Suprapubic skin (tissue), 3 donors: ENCODE results near the gene ZNF358.

Experiments used
- POLR2A ChIP-seq, 2 donors: fragments of 450-650 bp; IDR thresholded peaks; one replicate each; pipeline ENCODE4 v1.6.1; 2017; ENCODE audit warnings: antibody characterized with exemption in 2 of 2, mild to moderate bottlenecking in 2 of 2, moderate library complexity in 2 of 2
- TF ChIP-seq, protein P1 (sequence below), 2 donors: fragments of 200-600 bp in 1 of 2; fragments of 450-650 bp in 1 of 2; sonication (generic) in 1 of 2; IDR thresholded peaks; one replicate each; pipeline ENCODE4 v1.5.1; 2016 to 2019; ENCODE audit warnings: antibody characterized with exemption in 2 of 2, mild to moderate bottlenecking in 1 of 2, moderate library complexity in 1 of 2

DNA sequence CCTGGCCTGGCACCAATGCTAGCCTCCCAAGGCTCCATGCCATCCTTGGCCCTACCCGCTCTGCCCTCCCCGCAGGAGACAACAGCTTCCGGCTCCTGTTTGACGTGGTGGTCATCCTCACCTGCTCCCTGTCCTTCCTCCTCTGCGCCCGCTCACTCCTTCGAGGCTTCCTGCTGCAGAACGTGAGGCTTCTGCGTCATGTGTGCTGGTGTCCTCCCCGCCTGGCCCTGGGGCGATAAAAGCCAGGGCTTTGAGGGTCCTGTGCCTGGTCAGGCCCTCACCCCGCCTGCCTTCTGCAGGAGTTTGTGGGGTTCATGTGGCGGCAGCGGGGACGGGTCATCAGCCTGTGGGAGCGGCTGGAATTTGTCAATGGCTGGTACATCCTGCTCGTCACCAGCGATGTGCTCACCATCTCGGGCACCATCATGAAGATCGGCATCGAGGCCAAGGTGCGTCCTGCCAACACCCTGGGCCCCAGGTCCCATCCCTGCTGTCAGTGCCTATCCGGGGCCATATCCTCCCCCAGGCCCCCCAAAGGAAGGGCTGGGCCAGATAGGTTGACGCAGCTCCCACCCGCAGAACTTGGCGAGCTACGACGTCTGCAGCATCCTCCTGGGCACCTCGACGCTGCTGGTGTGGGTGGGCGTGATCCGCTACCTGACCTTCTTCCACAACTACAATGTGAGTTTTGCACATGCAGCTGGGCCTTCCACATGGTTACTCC lies 12.8 kb downstream of the ZNF358 start:
- TF ChIP-seq, protein P1, sequence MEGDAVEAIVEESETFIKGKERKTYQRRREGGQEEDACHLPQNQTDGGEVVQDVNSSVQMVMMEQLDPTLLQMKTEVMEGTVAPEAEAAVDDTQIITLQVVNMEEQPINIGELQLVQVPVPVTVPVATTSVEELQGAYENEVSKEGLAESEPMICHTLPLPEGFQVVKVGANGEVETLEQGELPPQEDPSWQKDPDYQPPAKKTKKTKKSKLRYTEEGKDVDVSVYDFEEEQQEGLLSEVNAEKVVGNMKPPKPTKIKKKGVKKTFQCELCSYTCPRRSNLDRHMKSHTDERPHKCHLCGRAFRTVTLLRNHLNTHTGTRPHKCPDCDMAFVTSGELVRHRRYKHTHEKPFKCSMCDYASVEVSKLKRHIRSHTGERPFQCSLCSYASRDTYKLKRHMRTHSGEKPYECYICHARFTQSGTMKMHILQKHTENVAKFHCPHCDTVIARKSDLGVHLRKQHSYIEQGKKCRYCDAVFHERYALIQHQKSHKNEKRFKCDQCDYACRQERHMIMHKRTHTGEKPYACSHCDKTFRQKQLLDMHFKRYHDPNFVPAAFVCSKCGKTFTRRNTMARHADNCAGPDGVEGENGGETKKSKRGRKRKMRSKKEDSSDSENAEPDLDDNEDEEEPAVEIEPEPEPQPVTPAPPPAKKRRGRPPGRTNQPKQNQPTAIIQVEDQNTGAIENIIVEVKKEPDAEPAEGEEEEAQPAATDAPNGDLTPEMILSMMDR (IDR thresholded peaks at IDR 0.05) = no peak
- no peak for TF ChIP-seq POLR2A (IDR thresholded peaks at IDR 0.05)
